Stimulated activated naive B cell treated with anti-CD40 and anti-IgM and Interleukin-4, amounts not matched to agents 10 μg/mL and 1 μg/mL and 100 μg/mL, for 72 hours (primary cell): ENCODE results near the gene ARHGAP32.

Experiments used
- ATAC-seq, 2 donors: fragments of 150-1000 bp; cut with Tn5 transposase; replicated peaks; 2 replicates each; pipeline ENCODE4 v1.10.0; 2021; ENCODE audit warnings: moderate library complexity in 1 of 2
- DNase-seq: peaks from one replicate; pipeline ENCODE4 v3.0.0; 2021
- H3K27ac Mint-ChIP-seq: one replicate; pipeline ENCODE4 v1.8.0; 2022; ENCODE audit warnings: mild to moderate bottlenecking, mixed read lengths
- H3K27me3 Mint-ChIP-seq, 2 donors: one replicate each; pipeline ENCODE4 v1.8.0; 2022; ENCODE audit warnings: mixed read lengths in 2 of 2
- H3K36me3 Mint-ChIP-seq, 2 donors: one replicate each; pipeline ENCODE4 v1.8.0; 2022; ENCODE audit warnings: mixed read lengths in 2 of 2, mild to moderate bottlenecking in 1 of 2
- H3K4me1 Mint-ChIP-seq, 2 donors: one replicate each; pipeline ENCODE4 v1.8.0; 2022; ENCODE audit warnings: mixed read lengths in 2 of 2, mild to moderate bottlenecking in 1 of 2
- H3K4me3 Mint-ChIP-seq, 2 donors: one replicate each; pipeline ENCODE4 v1.8.0; 2022; ENCODE audit warnings: mild to moderate bottlenecking in 2 of 2, mixed read lengths in 2 of 2, moderate library complexity in 1 of 2
- H3K9me3 Mint-ChIP-seq, 2 donors: one replicate each; pipeline ENCODE4 v1.8.0; 2022; ENCODE audit warnings: mixed read lengths in 2 of 2, mild to moderate bottlenecking in 1 of 2

The ARHGAP32 gene

DNA sequence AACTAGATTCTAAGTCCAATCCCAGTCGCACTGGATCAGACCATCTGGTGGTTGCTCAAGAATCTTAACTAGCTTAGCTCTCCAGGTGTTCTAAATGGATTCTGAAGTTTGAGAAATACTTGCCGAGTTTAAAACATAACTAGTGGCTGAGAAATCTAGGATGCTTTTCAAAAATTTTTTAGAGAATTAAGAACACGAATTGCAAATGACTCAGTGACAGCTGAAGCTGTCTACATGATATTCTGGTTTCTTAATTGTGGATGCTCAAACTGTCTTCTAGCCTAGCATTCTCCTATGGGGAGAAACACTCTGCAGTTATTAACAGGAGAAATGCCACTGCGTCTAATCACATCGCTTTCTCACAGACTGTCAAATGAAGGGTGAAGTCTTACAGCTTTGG is 229.2 kb downstream of the ARHGAP32 start:
- ATAC-seq = no peak
- Mint-ChIP-seq H3K4me3 (no peak overlapping the region), H3K27ac (no peak overlapping the region), H3K4me1 (peaks cover 10 to 14% of the 10 kb centered on the region in 2 donors), H3K36me3 (no peaks in the 10 kb centered on the region), H3K27me3 (no peaks in the 10 kb centered on the region), H3K9me3 (no peaks in the 10 kb centered on the region)
- DNase-seq = no peak

DNA sequence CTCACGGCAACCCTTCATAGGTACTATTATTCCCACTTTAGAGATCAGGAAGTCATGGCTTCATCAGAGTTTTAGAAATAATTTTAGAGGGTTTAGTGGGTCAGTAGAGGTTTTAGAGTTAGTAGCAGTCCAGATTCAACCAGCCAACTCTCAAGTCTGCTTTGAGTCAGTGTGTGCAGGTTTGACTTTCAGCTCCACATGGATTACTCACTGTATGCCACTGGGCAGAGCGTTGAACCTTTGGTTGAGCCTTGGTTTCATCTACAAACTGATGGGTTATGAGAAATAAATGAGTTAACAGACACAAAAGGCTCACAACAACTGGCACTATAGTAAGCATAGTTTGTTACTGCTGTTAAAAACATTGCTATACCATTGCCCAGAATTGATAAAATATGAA is 230.5 kb downstream of the ARHGAP32 start:
- Mint-ChIP-seq H3K9me3 (no peaks in the 10 kb centered on the region), H3K4me3 (no peak overlapping the region), H3K36me3 (no peaks in the 10 kb centered on the region), H3K27ac (no peak overlapping the region), H3K4me1 (peaks cover 10 to 14% of the 10 kb centered on the region in 2 donors), H3K27me3 (peaks cover 7 to 8% of the 10 kb centered on the region in 2 donors)
- ATAC-seq = no peak
- DNase-seq = no peak

DNA sequence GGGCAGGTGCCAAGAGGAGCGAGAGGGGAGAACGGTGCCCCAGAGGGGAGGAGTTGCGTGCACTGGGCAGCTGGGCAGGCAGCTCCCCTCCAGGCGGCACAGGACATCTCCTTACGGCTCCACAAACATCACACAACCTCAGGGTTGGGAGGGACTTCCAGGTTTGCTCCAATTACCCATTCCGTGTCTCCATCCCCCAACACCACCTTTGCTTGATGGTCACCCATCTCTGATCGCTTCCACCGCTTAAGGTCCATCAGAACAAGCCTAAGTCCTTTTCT is 235.0 kb downstream of the ARHGAP32 start:
- ATAC-seq (no peak), DNase-seq (no peak)
- Mint-ChIP-seq H3K27ac (no peak overlapping the region), H3K27me3 (peaks cover 21 to 30% of the 10 kb centered on the region in 2 donors), H3K9me3 (no peaks in the 10 kb centered on the region), H3K4me3 (no peak overlapping the region), H3K4me1 (peaks cover 0 to 3% of the 10 kb centered on the region in 2 donors), H3K36me3 (no peaks in the 10 kb centered on the region)

DNA sequence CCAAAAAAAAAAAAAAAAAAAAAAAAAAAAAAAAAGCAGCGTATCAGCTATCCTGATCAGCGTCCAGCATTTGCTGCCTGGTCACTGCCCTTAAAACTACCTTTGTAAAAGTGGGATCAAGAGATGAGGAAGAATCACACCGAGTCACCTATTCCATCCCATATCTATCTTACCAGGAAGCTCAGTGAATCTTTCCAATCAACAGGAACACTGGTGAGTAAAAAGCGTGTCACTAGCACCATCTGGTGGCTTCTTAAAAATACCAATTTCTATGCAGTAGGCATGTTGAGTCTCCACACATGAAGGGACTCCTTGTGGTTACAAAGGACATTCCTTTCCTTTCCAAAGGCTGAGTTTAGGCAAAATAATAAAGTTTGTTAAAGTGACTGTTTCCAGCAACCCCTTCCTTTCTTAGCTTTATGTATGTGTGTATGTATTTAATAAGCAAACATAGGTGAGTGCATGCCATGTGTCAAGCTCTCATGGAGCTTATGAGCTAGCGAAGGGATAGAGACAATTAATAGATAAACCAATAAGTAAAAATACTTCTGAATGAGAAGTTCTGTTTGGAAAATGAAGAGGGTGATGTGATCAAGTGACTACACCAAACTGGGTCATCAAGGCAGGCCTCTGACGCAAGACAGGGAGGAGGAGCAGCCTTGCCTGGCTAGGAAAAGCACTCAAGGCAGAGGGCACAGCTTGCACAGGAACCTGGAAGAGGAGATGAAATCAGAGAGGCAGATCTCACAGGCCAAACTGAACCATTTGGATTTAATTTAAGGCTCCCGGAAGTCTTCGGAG is 235.5 kb downstream of the ARHGAP32 start:
- Mint-ChIP-seq H3K36me3 (no peaks in the 10 kb centered on the region), H3K27me3 (peaks cover 22 to 30% of the 10 kb centered on the region in 2 donors), H3K27ac (no peak overlapping the region), H3K9me3 (no peaks in the 10 kb centered on the region), H3K4me1 (peaks cover 0 to 3% of the 10 kb centered on the region in 2 donors), H3K4me3 (peak overlapping the region in 1 of 2 donors; percentile 27)
- peak; percentile 9 for DNase-seq
- peak; percentile 50 to 70 for ATAC-seq

DNA sequence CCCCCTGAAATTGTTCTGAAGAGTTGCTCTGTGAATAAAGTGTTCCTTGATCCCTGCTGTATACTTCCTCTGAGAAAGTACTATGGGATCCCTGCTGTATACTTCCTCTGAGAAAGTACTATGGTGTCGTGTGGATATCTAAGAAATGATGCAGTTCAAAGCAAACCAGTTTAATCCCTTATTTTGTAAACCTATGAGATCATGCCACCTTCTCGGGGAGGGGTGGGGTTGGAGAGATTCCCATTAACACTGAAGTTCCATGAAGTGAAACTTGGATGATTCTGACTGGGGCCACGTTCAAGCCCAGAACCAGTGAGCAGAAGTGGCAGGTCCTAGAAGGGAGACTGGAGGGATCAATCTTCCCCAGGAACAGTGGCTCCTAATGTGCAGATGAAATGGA is 236.5 kb downstream of the ARHGAP32 start:
- no peak for ATAC-seq
- Mint-ChIP-seq H3K27ac (no peak overlapping the region), H3K4me1 (peaks cover 0 to 3% of the 10 kb centered on the region in 2 donors), H3K27me3 (peaks cover 26 to 34% of the 10 kb centered on the region in 2 donors), H3K4me3 (no peak overlapping the region), H3K9me3 (no peaks in the 10 kb centered on the region), H3K36me3 (no peaks in the 10 kb centered on the region)
- no peak for DNase-seq

DNA sequence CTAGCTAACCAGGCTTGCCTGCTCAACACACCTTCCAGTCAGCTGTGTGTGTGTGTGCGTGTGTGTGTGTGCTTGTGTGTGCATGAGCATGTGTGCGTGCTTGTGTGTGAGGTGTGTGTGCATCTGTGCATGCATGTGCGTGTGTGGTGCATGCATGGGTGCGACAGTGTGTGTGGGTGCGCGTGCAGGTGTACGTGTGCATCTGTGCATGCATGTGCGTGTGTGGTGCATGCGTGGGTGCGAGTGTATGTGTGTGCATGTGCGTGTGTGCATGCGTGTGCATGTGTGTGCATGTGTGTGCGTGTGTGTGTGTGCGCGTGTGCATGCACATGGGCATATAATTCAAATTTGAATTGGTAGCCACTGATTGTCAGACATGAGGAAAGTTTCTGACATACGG is 239.0 kb downstream of the ARHGAP32 start:
- Mint-ChIP-seq H3K27me3 (peaks cover 35 to 48% of the 10 kb centered on the region in 2 donors), H3K27ac (no peak overlapping the region), H3K4me3 (no peak overlapping the region), H3K36me3 (no peaks in the 10 kb centered on the region), H3K4me1 (peaks cover 0 to 3% of the 10 kb centered on the region in 2 donors), H3K9me3 (no peaks in the 10 kb centered on the region)
- no peak for DNase-seq
- no peak for ATAC-seq

DNA sequence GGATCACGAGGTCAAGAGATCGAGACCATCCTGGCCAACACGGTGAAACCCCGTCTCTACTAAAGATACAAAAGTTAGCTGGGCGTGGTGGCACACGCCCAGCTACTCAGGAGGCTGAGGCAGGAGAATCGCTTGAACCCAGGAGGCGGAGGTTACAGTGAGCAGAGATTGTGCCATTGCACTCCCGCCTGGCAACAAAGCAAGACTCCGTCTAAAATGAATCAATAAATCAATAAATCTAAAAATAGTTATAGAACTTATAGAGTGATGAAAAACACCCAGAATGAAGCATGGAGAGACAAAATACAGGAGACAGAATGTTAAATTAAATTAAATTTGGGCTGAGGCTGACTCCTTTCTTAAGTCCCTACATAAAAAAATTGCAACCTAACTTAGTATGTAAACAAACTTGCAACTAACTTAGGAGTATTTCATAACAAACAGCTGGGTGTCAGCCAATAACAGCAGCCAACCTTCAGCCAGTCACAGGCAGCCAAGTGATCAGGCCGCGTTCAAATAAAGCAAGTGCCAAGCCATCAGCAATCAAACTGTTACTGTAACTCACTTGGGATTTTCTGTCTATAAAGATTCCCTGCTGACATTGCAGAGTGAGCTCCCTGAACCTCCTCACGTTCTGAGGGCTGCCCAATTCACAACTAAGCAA is 242.2 kb downstream of the ARHGAP32 start:
- Mint-ChIP-seq H3K36me3 (no peaks in the 10 kb centered on the region), H3K9me3 (no peaks in the 10 kb centered on the region), H3K4me3 (no peak overlapping the region), H3K27me3 (peaks cover 27 to 47% of the 10 kb centered on the region in 2 donors), H3K4me1 (peaks cover 0 to under 1% of the 10 kb centered on the region in 2 donors), H3K27ac (no peak overlapping the region)
- no peak for ATAC-seq
- DNase-seq = no peak

DNA sequence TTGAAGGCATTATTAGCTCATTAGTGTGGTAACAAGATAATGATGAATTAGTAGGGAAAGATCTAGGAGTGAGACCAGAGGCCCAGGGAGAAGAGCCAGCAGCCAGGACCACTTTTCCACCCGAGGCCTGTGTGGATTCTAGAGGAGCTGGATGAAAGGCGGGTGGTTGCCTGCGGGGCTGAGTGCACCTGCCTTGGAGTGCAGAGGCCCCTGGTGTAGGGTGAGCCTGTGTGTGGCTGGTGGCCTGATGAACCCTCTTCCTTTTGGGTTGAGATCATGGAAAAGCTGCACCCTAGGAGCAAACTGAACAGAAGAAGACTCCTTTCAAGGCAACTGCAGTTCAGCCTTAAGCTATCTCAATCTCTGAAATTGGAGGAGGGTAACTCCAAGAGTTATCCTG is 243.5 kb downstream of the ARHGAP32 start:
- no peaks in the 10 kb centered on the region for H3K36me3 Mint-ChIP-seq
- no peak overlapping the region for H3K4me3 Mint-ChIP-seq
- H3K9me3 Mint-ChIP-seq = no peaks in the 10 kb centered on the region
- DNase-seq (no peak), ATAC-seq (no peak)
- peaks cover 35 to 59% of the 10 kb centered on the region in 2 donors for H3K27me3 Mint-ChIP-seq
- no peak overlapping the region for H3K27ac Mint-ChIP-seq
- no peaks in the 10 kb centered on the region for H3K4me1 Mint-ChIP-seq

DNA sequence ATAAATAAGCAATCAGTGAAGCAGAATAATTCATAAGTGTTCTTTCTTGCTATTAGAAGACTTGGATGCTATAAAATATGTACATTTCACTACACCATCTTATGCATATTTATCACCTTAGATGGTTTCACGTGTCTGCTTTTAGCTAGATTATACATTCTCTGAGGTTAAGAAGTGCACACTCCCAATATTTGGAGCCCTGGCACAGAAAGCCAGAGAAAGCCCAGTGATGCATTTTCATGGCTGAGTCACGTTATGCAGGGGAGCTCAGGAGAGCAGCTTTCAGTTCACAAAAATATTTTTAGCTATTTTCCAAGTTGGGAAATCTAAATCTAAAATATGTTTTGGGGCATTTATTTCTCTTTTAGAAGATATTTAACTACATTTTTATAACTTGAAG is 244.4 kb downstream of the ARHGAP32 start:
- Mint-ChIP-seq H3K27ac (no peak overlapping the region), H3K36me3 (no peaks in the 10 kb centered on the region), H3K4me1 (no peaks in the 10 kb centered on the region), H3K4me3 (no peak overlapping the region), H3K27me3 (peaks cover 36 to 56% of the 10 kb centered on the region in 2 donors), H3K9me3 (no peaks in the 10 kb centered on the region)
- ATAC-seq (no peak), DNase-seq (no peak)

DNA sequence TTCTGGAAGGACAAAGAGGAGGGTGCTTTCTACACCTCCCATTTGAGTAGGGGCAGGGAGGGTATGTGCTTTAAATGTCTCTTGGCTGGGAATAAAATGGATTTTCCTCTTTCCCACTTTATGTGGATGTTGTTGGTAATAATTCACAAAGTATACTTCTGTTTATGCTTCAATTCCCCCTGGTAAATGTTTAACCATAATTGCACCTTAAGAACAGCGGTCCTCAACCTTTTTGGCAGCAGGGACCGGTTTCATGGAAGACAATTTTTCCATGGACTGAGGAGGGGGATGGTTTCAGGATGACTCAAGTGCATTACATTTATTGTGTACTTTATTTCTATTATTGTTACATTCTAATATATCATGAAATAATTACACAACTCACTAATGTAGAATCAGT is 245.5 kb downstream of the ARHGAP32 start:
- no peak for ATAC-seq
- no peak for DNase-seq
- Mint-ChIP-seq H3K27ac (no peak overlapping the region), H3K36me3 (no peaks in the 10 kb centered on the region), H3K9me3 (no peaks in the 10 kb centered on the region), H3K4me1 (no peaks in the 10 kb centered on the region), H3K4me3 (no peak overlapping the region), H3K27me3 (peaks cover 42 to 65% of the 10 kb centered on the region in 2 donors)

DNA sequence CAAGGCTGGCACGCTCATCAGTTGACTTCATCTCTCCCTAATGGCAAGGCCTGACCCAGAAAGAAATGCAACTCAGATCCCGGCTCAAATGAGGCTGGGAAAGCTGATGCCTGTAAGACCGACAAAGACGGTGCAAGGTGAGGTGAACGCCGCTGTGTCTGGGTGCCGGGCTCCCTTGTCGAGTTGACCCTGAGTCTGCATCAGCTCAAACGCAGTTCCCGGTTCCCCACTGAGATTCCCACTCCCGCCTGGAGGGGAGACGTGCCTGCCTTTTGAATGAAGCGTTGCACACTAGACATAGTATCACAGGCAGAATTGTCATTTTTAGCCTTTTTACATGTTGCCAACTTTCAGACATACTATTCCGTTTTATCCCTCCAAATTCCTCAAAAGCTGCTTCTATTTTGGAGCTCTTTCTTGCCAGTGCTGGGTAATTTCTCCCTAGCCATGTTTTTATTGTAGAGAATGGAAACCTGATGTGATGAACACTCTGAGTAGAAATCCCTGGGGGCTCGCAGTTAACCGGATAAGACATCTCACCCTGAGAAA is 248.6 kb downstream of the ARHGAP32 start:
- peaks cover 38 to 65% of the 10 kb centered on the region in 2 donors for H3K27me3 Mint-ChIP-seq
- no peak overlapping the region for H3K4me3 Mint-ChIP-seq
- no peaks in the 10 kb centered on the region for H3K9me3 Mint-ChIP-seq
- no peak overlapping the region for H3K27ac Mint-ChIP-seq
- ATAC-seq (no peak), DNase-seq (no peak)
- H3K36me3 Mint-ChIP-seq = no peaks in the 10 kb centered on the region
- H3K4me1 Mint-ChIP-seq = no peaks in the 10 kb centered on the region

DNA sequence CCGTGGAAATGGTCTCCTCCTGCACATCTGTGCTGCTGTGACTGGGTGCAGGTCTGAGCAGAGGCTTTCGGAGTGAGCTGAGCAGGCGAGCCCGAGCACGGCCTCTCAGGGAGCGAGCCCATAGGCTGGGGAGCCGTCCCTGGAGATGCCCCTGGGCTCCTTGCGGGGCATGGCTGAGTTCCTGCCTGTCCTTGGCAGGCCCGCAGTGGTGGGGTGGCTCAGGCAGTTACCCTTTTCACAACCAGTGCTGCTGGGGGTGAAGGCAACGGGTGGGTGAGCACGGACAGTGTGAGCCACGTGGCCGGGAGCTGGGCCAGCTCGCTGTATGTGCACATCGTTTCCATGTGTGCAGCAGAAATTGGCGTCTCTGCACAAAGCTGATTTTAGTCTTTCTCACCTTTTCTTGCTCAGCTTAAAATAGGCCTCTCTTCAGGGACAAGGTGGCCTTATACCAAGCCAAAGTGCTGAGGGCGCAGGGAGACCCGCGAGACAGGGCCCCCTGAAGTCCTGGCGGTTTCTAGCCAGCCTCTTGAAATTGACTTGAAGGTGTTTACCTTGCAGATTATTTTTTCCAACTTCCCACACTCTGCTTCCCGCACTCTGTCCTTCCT is 249.2 kb downstream of the ARHGAP32 start, which contains the start of gene TP53AIP1:
TP53AIP1 (minus strand) TSS at position 55 of the 611 bp plus-strand sequence. CDS start 5,053 bp downstream, outside the sequence.
- Mint-ChIP-seq H3K27ac (no peak within 1 kb of the TSS), H3K36me3 (no peaks in the 10 kb centered on the region), H3K9me3 (no peaks in the 10 kb centered on the region), H3K4me1 (no peaks in the 10 kb centered on the region), H3K4me3 (no peak within 1 kb of the TSS), H3K27me3 (peaks cover 35 to 60% of the 10 kb centered on the region in 2 donors)
- DNase-seq (no peak), ATAC-seq (no peak)

DNA sequence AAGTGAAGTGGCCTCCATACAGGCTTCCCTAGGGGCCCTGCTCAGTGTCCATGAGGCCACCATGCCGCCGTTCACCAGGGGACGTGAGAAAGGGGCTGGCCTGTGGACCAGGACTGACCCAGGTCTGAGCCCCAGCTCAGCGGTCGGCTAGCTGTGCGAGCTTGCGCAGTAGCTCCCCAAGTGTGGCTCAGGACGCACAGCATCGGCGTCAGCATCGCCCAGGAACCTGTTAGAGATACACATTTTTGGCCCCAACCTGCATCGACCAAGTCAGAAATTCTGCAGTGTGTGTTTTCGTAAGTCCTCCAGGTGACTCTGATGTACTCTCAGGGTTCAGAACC is 249.9 kb downstream of the ARHGAP32 start:
- ATAC-seq (no peak), DNase-seq (no peak)
- no peaks in the 10 kb centered on the region for H3K4me1 Mint-ChIP-seq
- no peaks in the 10 kb centered on the region for H3K9me3 Mint-ChIP-seq
- H3K27me3 Mint-ChIP-seq = peaks cover 35 to 53% of the 10 kb centered on the region in 2 donors
- no peak overlapping the region for H3K4me3 Mint-ChIP-seq
- no peaks in the 10 kb centered on the region for H3K36me3 Mint-ChIP-seq
- H3K27ac Mint-ChIP-seq = no peak overlapping the region

DNA sequence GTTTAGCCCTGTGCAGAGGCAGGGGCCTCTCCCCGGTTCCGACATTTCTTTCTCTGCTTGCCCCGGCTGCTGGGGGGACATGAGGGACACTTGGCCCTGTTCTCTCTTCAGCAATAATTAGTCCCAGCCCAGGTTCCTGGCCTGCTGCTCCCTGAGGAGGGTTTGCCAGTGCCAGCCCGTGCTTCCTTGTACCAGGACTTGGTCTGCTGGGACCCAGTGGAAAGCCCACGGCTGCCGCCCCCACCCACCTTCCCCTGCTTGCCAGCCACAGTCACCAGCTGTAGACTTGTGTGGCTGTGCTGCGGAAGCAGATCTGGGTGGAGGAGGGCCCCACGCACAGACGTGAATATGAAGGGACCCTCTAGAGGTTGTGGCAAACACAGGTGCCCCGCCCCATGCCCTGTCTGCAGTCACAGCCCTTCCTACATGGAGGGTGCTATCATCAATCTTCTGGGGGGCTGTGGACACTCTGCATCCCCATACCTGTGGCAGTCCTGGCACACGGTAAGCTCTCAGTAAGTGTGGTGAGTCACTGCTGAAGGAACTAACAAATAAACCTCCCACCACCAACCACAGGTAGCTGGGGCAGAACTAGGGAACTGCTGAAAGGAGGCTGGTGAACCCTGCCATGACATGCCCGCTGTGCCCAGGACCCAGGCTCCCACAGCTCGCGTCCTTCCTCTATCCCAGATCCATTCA is 250.4 kb downstream of the ARHGAP32 start:
- no peaks in the 10 kb centered on the region for H3K4me1 Mint-ChIP-seq
- H3K4me3 Mint-ChIP-seq = no peak overlapping the region
- no peaks in the 10 kb centered on the region for H3K36me3 Mint-ChIP-seq
- H3K9me3 Mint-ChIP-seq = no peaks in the 10 kb centered on the region
- H3K27ac Mint-ChIP-seq = no peak overlapping the region
- peaks cover 35 to 52% of the 10 kb centered on the region in 2 donors for H3K27me3 Mint-ChIP-seq
- no peak for DNase-seq
- no peak for ATAC-seq
